Endothelial cell of umbilical vein (primary cell): ENCODE results near the gene KLK8. TPM values are rescaled to one million over a fixed set of nuclear protein-coding genes. Genes with fewer than 3 reads are reported as not detected.

Experiments
- polyA plus RNA-seq, 4 experiments: library from polyadenylated mRNA; depleted of rRNA in 3 of 4; stranded (reverse) in 3 of 4; unstranded in 1 of 4; fragments of >200 nt; gene quantifications; 2 replicates each; pipeline versions ENCODE4 v1.2.1 to v1.2.3, GENCODE V29; 2011 to 2012; ENCODE audit warnings: missing spikeins in 1 of 4
- total RNA-seq: library from RNA; stranded (reverse); gene quantifications from 2 replicates; pipeline ENCODE4 v1.2.3, GENCODE V29; 2021

Gene KLK8
- total and polyA plus RNA-seq, 2 donors (not counting 3 experiments of a cell fraction or from before 2014, with no cell fraction given): not detected

Other genes with a start within 250 kb of the KLK8 start
- gene GPR32, start 231.1 kb downstream of the KLK8 start, total RNA-seq: not detected in 2 replicates
- gene GPR32, start 231.1 kb downstream of the KLK8 start, polyA plus RNA-seq: not detected in 2 replicates
- not detected in 2 replicates for gene ACP4, start 211.2 kb downstream of the KLK8 start, total RNA-seq
- gene ACP4, start 211.2 kb downstream of the KLK8 start, polyA plus RNA-seq: not detected in 2 replicates
- gene KLK1, start 177.8 kb downstream of the KLK8 start, total RNA-seq: not detected in 2 replicates
- gene KLK1, start 177.8 kb downstream of the KLK8 start, polyA plus RNA-seq: 0.08 TPM in 1 of 2 replicates, not detected in the other
- gene KLK15, start 168.0 kb downstream of the KLK8 start, total RNA-seq: not detected in 2 replicates
- not detected in 2 replicates for gene KLK15, start 168.0 kb downstream of the KLK8 start, polyA plus RNA-seq
- gene KLK3, start 146.7 kb downstream of the KLK8 start, total RNA-seq: not detected in 2 replicates
- gene KLK3, start 146.7 kb downstream of the KLK8 start, polyA plus RNA-seq: not detected in 2 replicates
- not detected in 2 replicates for gene KLK2, start 128.2 kb downstream of the KLK8 start, total RNA-seq
- not detected in 2 replicates for gene KLK2, start 128.2 kb downstream of the KLK8 start, polyA plus RNA-seq
- gene KLK4, start 90.2 kb downstream of the KLK8 start, total RNA-seq: not detected in 2 replicates
- gene KLK4, start 90.2 kb downstream of the KLK8 start, polyA plus RNA-seq: not detected in 2 replicates
- gene KLK5, start 48.6 kb downstream of the KLK8 start, total RNA-seq: not detected in 2 replicates
- not detected in 2 replicates for gene KLK5, start 48.6 kb downstream of the KLK8 start, polyA plus RNA-seq
- not detected in 2 replicates for gene KLK6, start 32.0 kb downstream of the KLK8 start, total RNA-seq
- 0.11 and 0.12 TPM in 2 replicates for gene KLK6, start 32.0 kb downstream of the KLK8 start, polyA plus RNA-seq
- gene KLK7, start 17.7 kb downstream of the KLK8 start, total RNA-seq: not detected in 2 replicates
- not detected in 2 replicates for gene KLK7, start 17.7 kb downstream of the KLK8 start, polyA plus RNA-seq
- not detected in 2 replicates for gene KLK10, start 18.1 kb upstream of the KLK8 start, total RNA-seq
- not detected in 2 replicates for gene KLK10, start 18.1 kb upstream of the KLK8 start, polyA plus RNA-seq
- gene KLK11, start 25.0 kb upstream of the KLK8 start, total RNA-seq: not detected in 2 replicates
- not detected in 2 replicates for gene KLK11, start 25.0 kb upstream of the KLK8 start, polyA plus RNA-seq
- not detected in 2 replicates for gene KLK12, start 33.4 kb upstream of the KLK8 start, total RNA-seq
- gene KLK12, start 33.4 kb upstream of the KLK8 start, polyA plus RNA-seq: not detected in 2 replicates
- gene KLK13, start 63.5 kb upstream of the KLK8 start, total RNA-seq: not detected in 2 replicates
- gene KLK13, start 63.5 kb upstream of the KLK8 start, polyA plus RNA-seq: not detected in 2 replicates
- gene KLK14, start 81.3 kb upstream of the KLK8 start, total RNA-seq: not detected in 2 replicates
- 0.10 and 0.12 TPM in 2 replicates for gene KLK14, start 81.3 kb upstream of the KLK8 start, polyA plus RNA-seq
- gene CTU1, start 106.8 kb upstream of the KLK8 start, total RNA-seq: 8.2 and 8.7 TPM in 2 replicates
- gene CTU1, start 106.8 kb upstream of the KLK8 start, polyA plus RNA-seq: 6.1 and 7.0 TPM in 2 replicates
- gene SIGLEC9, start 123.3 kb upstream of the KLK8 start, total RNA-seq: not detected in 2 replicates
- gene SIGLEC9, start 123.3 kb upstream of the KLK8 start, polyA plus RNA-seq: not detected in 2 replicates
- gene SIGLEC7, start 140.7 kb upstream of the KLK8 start, total RNA-seq: not detected in 2 replicates
- not detected in 2 replicates for gene SIGLEC7, start 140.7 kb upstream of the KLK8 start, polyA plus RNA-seq
- not detected in 2 replicates for gene CD33, start 223.5 kb upstream of the KLK8 start, total RNA-seq
- not detected in 2 replicates for gene CD33, start 223.5 kb upstream of the KLK8 start, polyA plus RNA-seq
- gene SIGLECL1, start 249.5 kb upstream of the KLK8 start, total RNA-seq: not detected in 2 replicates
- gene SIGLECL1, start 249.5 kb upstream of the KLK8 start, polyA plus RNA-seq: not detected in 2 replicates